Frontal cortex (tissue), 4 donors: ENCODE measurements around the gene OGG1. TPM values are rescaled to one million over a fixed set of nuclear protein-coding genes. Genes with fewer than 3 reads are reported as not detected.

ENCODE experiments used
- DNase-seq, 2 donors: peaks; one replicate each; pipeline ENCODE4 v3.0.0; 2012; ENCODE audit warnings: low spot score in 2 of 2
- FAIRE-seq: peaks from 2 replicates; lab custom pipeline; 2012; peaks lifted over from hg19 to GRCh38; lab: Jason Lieb, UNC
- total RNA-seq: library from RNA; depleted of rRNA; stranded (reverse); fragments of >200 nt; gene quantifications from one replicate; pipeline ENCODE4 v1.2.3, GENCODE V29; 2014
- donor health status: control.
- donor health status: control.
- donor health status: control.

Gene OGG1
- 98.6 TPM for total RNA-seq

- DNase-seq = peak; percentile 87 to 96
Measured at GRCh38 chr3:9749645-9750555, at the start of gene OGG1. Gene OGG1, plus strand, starts transcription at chr3:9749952. Its CDS starts 335 bp downstream, at chr3:9750287.

DNA sequence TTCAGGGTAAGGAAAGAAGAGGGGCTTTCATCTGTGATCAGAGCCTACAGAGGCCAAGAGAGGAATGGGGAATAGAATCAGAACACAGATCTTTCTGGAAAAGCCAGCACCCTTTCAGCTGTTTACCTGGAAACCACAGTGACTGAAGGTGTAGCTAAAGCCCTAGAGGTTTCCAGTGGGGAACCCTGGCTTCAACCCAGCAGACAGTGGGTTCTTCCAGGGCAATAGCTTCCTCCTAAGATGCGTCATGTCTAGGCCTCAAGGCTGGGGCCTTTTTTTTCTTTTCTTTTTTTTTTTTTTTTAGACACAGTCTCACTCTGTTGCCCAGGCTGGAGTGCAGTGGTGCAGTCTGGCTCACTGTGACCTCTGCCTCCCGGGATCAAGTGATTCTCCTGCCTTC lies 49.2 kb upstream of the OGG1 start:
- FAIRE-seq (no peak), DNase-seq (no peak)

More at GRCh38 chr3:9749645-9750555, at the start of gene OGG1:
- FAIRE-seq = no peak

GRCh38 chr3:9701006-9701405 lies 48.7 kb upstream of the OGG1 start:
- FAIRE-seq (no peak), DNase-seq (no peak)

- no peak for DNase-seq
- FAIRE-seq = no peak
Measured at GRCh38 chr3:9701711-9702110, 48.0 kb upstream of the OGG1 start.

DNA sequence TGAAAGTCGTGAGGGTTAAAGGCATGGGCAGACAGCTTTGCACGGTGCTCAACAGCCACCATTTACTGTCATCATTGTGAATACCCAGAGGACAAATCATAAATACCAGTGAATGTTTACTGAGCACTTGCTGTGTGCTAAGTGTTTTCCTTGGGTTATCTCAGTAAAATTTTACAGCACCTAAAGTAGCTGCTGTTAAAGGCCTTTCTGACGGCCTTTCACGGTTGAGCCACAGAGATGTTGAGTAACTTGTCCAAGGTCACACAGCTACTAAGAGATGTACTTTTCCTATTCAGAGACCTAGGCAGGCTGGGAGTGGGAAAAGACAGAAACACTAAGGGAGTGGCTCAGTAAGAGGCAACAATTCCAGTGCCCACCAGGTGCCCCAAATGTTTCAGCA lies 46.5 kb upstream of the OGG1 start:
- FAIRE-seq (no peak), DNase-seq (no peak)

DNA sequence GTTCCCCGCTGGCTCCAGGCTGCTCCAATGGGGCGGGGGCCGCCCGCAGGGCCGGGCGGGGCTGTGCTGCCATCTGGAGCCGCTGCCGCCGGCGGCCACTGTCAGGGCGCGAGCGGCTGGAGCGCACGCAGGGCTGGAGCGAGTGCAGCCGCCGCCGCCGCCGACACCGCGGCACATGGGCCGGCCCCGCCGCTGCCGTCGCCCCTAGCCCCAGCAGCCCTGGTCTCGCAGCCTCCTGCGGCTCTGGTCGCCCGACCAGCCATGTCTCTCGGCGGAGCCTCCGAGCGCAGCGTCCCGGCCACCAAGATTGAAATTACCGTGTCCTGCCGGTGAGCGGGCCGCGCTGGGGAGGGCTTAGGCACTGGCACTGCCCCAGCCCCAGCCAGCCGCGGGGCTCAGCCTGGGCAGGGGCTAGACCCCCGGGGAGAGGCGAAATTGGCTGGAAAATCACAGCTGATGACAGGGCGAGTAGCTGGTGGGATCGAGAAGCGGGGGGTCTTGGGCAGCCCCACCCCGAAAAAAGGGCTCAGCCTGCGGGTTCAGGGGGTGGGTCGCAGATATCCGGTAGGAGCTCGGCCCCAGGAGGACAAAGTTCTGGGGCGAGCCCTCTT lies 45.9 kb upstream of the OGG1 start, which contains the start of gene CPNE9:
CPNE9 (plus strand) TSS at position 98 of the 611 bp plus-strand sequence; CDS start at position 262, 164 bp downstream.
- DNase-seq (peak; percentile 38 to 45), FAIRE-seq (no peak)

DNA sequence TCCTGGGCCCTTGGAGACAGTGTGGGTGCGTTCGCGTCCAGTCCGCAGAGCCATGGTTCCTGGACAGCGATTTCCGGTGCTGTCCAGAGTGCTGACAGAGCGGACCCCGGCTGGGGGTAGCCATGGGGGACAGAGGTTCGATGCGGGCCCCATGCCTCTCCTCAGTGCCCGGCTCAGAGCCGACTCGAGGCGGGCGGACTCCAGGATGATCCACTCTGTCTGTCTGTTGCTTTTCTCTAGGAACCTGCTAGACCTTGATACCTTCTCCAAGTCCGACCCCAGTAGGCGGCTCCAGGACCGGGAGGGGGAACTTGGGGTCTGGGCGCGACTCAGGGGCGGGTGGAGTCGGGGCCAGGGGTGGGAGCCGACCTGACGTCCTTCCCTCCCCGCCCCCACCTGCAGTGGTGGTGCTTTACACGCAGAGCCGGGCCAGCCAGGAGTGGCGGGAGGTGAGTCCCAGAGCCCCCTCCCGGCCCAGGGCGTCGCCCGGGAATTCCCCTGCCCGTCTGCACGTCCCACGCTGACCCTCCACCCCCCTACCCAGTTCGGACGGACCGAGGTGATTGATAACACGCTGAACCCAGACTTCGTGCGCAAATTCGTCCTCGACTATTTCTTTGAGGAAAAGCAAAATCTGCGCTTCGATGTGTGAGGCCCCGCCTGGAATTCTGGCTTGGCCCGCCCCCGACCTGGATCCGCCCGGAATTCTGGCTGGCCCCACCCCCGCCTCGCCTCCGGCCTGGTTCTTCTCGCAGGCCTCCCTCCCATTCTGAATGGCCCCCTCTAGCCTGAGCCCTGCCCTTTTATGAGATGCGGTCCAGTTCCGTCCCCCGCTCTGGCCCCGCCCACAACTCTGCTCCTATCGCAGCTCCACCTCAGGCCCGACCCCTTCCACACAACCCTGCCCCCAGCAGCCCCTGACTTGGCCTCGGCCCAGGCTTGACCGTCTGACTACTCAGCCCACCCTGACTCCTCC lies 45.1 kb upstream of the OGG1 start:
- no peak for FAIRE-seq
- peak; percentile 62 for DNase-seq

DNA sequence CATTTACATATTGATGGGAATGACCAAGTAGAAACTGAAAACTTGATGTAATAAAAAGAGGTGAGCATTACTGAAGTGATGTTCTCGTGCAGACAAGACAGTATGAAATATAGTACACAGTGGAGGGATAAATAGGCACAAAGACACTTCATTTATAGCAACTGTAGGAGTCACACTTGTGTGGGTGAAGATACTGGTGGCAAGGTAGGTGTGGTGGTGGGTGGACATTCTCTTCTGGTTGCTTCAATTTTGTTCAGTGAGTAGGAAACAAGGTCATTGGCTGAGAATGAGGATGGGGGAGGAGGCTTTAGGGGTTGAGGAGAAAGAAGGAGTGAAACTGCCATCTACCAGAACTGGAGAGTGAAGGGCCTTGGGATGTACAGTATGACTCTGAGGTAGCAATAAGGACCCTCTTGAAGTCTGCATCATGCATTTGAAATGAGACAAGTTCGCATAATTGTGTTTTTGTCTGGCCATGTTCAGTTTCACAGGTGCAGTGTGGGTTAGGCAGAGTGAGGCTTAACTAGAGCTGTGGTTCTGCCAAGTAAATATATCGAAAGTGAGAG lies 39.5 kb upstream of the OGG1 start:
- FAIRE-seq (no peak), DNase-seq (no peak)

- DNase-seq = no peak
- no peak for FAIRE-seq
Measured at GRCh38 chr3:9712415-9712814, 37.3 kb upstream of the OGG1 start.

- FAIRE-seq (no peak), DNase-seq (no peak)
Measured at GRCh38 chr3:9713142-9713541, 36.6 kb upstream of the OGG1 start.

DNA sequence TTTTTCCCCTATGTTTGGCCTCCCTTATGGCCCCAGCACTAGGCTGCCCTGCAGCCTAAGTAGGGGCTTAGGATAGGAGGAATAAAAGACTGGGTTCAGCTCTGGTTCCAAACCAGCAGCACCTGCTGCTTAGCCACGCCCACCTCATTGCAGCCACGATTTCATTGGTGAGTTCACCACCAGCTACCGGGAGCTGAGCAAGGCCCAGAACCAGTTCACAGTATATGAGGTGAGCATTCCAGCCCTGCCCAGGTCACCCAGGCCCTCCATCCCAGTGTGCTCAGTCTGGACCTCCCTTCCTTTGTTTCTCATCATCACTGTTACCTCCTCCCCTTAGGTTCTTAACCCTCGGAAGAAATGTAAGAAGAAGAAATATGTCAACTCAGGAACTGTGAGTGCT lies 34.6 kb upstream of the OGG1 start:
- FAIRE-seq (no peak), DNase-seq (no peak)

DNA sequence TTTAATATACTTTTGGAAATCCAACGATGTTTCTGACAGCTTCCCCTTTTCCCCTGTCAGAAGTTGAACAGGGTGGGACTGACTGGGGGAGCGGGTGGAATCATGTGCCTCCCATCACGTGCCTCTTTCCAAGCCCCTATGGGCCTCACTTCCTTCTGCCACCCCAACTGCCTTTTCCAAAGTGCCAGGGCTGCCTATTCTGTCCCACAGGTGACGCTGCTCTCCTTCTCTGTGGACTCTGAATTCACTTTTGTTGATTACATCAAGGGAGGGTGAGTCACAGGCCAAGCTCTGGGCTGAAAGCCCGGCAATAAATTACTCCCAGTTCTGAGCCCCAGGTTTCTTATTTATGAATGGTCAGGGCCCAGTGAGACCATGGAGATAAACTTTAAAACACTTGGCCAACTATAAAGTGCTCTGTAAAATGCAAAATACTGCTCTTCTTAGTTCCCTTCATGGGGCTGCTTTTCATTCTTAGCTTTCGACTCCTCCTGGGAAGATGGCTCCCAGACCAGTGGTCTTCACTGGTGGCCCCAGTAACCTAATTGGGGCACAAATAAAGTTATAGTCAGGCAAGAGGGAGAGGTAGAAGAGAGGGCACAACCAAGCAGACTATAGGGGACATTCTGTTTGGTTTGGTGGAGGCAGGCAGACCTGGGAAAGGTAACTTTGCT lies 33.9 kb upstream of the OGG1 start:
- FAIRE-seq (no peak), DNase-seq (peak in 1 of 2 donors; percentile 55)

DNA sequence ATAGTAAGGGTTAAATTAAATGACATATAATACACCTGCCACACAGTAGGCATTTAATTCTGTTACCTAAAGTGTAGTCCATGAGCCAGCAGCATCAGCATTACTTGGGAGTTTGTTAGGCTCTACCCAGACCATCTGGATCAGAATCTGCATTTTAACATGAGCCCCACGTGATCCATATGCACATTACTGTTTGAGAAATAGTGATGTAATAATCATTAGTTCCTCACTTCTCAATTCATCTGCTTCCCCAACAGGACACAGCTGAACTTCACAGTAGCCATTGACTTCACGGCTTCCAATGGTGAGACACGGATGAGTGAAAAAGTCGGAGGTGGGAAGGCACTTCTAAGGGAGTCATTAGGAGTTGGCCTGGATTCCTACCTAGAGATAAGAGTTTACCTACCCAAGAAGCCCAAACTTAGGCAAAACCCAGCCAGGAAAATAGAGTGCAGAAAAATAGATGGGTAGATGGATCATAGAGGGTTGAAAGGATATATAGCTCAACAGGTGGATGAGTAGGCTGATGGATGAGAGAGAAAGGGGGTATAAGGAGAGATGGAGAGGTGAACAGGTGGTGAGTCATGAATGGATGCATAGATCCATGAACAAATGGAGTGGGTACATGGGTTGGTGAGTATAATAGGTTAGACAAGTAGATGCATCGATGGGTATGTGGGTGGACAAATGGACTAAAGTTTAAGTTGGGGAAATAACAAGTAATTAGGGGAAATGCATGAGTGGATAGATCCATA lies 32.8 kb upstream of the OGG1 start:
- FAIRE-seq (no peak), DNase-seq (no peak)

DNA sequence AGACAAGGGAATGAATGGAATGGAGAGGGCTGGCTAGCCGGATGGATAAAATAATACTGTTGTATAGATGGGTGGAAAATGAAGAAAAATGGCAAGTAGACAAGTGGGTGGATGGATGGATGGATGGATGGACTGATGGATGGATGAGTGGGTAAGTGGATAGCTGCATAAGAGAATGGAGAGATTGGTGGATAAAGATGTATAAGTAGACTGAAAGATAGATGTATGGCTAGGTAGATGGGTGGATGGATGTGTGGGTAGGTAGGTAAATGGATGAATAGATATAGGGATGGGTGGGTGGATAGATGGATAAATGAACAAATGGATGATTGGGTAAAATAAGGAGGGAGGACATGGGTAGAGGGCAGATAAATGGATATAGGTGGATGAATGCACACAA lies 32.2 kb upstream of the OGG1 start:
- no peak for DNase-seq
- no peak for FAIRE-seq

GRCh38 chr3:9718118-9718517 lies 31.6 kb upstream of the OGG1 start:
- DNase-seq = no peak
- no peak for FAIRE-seq

DNA sequence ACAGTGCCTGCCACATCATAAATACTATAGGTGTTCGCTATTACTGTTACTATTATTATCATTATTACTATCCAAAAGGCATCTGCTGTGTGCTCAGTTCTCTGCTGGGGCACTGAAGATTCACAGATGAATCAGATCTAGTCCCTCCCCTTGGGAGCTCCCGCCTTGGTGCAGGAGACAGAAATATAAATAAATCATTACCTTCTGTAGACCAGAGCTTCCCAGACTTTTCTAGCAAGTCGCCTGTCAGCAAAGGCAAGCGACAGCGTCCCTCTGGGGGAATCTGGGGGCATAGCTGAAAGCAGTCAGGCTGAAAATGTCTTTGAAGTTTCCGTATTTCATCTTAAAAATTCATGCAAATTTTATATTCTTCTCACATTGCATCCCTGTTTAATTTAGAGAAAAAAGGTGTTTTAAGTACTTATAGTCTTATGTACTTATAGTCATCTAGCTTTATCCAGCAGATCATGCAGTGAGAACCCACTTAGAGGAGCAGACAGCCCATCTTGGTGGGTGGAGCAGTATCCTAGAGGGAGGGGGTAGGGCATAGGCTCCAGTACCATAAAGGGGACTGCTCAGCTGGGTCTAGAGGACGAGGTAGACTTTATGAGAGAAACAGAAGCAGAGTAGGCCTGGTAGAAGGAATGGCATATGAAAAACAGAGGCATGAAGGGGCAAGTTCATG lies 28.6 kb upstream of the OGG1 start:
- DNase-seq = no peak

GRCh38 chr3:9721700-9722060 lies 28.1 kb upstream of the OGG1 start:
- FAIRE-seq (no peak), DNase-seq (no peak)

More for the DNA sequence above, 28.6 kb upstream of the OGG1 start:
- no peak for FAIRE-seq
